ENCODE data around the gene ARSD.
"Not testable (repeated sequence)": the region's sequence is repeated elsewhere in the genome, so short reads cannot be mapped to it uniquely, and the experiment has no call there.

ARSD gene

DNA sequence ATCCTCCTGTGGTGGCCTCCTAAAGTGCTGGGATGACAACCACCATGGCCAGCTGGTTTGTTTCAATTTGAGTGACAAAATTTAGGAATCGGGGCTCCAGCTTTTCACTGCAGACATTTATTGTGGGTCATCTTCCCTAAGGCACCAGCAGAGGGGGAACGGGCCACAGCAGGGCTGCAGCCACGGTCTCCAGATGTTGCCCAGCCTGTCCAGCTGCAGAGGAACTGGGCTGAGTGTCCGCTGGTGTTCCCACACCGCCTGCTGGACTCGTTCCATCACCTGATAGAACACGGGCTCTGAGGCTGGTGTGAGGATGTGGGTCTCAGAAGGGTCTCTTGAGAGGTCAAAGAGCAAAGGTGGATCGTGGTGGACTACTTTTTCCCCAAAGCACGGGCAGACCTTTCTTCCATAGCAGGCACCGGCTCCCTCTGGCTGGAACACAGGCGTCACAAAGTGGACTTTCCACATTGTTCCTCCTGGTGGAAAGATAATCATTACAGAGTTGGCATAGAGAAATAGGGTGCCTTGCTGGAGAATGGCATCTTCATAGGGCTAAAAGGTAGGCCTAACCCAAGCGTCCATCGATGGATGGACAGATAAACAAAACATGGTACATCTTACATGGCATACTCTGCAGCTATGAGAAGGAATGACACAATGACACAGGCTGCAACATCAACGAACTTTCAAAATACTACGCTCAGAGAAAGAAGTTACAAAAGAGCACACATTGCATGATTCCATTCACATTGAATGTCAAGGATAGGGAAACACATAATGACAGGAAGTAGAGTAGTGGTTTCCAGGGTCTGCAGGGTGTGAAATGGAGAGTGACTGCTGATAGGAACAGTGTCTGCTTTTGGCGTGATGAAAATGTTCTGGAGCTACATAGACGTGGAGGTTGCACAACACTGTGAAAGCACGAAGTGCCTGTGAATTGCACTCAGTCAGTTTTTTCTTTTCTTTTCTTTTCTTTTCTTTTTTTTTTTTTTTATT lies 5.9 kb upstream of the ARSD start:
- in situ Hi-C loops (cut with MboI; ENCODE audit: low sequenced_read_pairs) = no loop called here

DNA sequence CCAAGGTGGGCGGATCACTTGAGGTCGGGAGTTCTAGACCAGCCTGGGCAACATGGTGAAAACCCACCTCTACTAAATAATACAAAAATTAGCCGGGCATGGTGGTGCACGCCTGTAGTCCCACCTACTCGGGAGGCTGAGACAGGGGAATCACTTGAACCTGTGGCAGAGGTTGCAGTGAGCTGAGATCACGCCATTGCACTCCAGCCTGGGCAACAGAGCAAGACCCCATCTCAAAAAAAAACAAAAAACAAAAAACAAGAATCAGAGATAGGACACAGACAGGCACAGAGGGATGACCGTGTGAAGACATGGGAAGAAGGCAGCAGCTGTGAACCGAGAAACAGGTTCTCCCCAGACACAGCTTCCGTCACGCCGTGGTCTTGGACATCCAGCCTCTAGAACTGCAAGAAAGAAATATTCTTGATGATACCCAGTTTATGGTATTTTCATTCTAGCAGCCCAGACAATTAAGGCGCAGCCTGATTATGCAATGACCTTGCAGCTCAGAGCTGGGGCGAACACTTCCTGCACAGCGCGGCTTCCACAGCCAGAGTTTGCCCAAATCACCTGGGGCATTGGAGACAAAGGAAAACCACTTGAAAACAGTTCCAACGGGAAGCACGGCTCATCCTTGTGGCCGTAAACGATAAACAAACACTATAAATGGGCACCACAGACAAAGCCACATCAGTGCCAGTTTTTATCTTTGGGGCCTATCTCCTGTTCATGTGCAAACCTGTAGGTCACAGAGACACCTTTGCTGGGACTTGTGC lies 4.2 kb upstream of the ARSD start:
- in situ Hi-C loops (cut with MboI; ENCODE audit: low sequenced_read_pairs) = no loop called here

DNA sequence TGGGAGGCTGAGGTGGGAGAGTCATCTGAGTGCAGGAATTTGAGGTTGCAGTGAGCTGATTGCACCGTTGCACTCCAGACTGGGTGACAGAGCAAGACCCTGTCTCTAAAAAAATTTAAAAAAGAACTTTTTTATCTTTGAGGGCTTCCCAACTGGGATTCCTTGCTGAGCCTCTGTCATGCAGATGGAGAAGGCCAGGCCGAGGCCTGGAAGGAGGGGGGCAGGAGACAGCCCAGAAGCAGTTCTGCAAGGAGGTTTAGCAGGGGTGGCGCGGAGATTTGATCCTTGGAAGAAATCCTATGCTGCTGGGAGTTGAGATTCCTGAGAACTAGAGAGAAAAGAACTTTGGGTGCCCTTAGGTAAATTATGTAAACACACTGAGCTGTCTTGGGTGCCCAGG lies 2.5 kb upstream of the ARSD start:
- in situ Hi-C loops (cut with MboI; ENCODE audit: low sequenced_read_pairs) = no loop called here

DNA sequence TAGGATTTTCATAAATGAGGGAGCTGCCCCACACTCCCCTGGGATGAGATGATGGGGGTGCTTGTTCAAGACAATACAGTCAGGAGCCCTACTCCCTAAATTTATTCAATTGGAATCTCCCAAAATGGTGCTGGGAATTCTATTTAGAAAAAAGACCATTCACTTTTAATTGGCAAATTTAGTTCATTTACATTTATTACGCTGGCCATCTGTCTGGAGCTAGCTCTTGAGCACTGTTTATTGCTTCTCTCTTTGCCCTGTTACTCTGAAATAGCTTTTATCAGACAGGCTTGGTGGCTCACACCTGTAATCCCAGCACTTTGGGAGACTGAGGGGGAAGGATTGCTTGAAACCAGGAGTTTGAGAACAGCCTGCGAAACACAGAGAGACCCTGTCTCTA lies 2.0 kb upstream of the ARSD start:
- in situ Hi-C loops (cut with MboI; ENCODE audit: low sequenced_read_pairs) = no loop called here

DNA sequence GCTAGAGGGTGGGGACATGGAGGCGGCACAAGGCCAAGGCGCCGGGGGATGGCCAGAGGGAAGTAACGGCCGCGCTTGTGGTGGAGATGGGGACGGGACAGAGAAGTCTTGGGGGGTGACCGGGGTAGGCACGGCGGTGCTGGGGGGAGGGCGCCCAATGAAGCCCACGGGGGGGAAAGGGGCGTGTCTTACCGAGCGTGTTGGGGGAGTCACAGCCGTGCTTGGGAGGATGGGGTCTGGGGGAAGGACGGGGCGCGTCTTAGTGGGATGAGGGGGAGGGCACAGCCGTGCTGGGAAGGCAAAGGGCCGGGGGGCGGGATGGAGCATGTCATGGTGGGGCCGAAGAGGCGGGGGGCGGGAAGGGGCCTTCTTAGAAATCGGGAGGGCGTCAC lies 952 bp downstream of the ARSD start:
- in situ Hi-C loops (cut with MboI; ENCODE audit: low sequenced_read_pairs) = no loop called here

DNA sequence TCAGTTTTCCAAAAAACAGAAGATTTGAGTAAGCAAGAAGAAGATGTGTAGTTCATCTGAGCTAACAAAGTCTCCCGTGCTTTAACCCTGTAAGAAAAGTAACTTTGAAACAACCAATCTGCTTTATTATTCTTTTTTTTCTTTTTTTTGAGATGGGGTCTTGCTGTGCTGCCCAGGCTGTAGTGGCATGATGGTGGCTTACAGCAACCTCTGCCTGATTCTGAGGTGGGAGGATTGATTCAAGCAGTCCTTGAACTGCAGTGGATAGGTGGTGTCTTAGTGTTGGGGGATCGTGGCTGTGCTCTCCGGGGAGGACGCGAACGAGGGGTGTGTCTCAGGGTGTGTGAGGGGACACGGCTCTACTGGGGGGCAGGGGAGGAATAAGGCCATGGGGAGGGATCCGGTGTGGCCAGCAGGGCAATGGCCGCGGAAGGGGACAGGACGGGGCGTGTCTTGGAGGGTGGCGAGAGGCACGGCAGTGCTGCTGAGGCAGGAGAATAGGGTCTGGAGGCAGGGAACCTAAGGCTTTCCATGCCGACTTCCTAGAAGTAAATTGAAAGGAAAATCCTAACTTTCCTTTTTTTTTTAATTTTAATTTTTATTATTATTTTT lies 2.4 kb downstream of the ARSD start:
- in situ Hi-C loops (cut with MboI; ENCODE audit: low sequenced_read_pairs) = no loop called here

DNA sequence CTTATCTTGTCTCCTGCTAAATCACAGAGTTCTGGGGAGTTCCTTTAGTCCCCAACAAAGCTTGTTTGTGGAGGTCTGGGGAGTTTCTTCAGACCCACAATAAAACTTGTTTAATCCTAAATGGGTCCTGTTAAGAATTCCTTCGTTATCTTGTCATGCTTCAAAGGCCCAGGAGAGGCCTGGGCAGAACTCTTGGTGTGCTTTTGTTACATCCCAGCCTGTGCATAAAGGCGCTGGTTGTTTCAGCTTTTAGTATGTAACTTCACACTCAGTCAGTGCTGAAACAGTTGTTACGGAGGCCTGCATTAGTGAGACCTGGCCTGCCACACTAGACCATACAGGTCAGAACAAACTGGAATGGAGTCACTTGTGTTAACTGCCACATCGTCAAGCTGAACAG lies 2.9 kb downstream of the ARSD start:
- in situ Hi-C loops (cut with MboI; ENCODE audit: low sequenced_read_pairs) = not testable (repeated sequence)

DNA sequence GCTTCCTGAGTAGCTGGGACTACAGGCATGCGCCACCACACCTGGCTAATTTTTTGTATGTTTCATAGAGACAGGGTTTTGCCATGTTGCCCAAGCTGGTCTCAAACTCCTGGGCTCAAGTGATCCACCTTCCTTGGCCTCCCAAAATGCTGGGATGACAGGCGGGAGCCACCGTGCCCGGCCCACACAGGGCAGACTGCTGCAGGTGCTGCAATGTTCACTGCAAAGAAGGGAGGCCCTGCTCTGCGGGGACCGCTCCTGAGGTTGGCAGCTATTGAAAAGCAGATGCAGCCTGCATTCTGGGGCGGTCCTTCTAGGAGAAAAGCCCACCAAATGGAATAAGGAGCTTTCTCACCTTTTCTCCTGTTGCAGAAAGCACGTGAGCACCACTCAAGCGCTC lies 5.0 kb downstream of the ARSD start:
- in situ Hi-C loops (cut with MboI; ENCODE audit: low sequenced_read_pairs) = no loop called here

DNA sequence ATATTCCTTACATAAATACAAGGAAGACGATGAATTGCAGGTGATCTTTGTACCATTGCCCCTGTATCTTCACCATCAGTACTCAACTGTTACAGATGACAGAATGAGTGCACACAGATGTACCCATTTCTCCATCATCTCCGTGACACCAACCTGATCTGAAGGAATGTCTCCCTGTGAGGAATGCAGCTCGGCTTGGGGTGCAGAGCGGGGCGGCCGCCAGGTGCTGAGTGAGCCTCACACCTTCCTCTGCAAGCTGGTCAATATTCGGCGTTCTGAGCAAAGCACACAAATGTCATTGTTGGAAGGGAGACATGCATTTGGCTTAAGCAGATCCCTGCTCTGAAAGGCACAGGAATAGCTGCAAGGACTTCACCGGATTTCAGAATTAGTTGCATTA lies 7.4 kb downstream of the ARSD start:
- in situ Hi-C loops (cut with MboI; ENCODE audit: low sequenced_read_pairs) = no loop called here

DNA sequence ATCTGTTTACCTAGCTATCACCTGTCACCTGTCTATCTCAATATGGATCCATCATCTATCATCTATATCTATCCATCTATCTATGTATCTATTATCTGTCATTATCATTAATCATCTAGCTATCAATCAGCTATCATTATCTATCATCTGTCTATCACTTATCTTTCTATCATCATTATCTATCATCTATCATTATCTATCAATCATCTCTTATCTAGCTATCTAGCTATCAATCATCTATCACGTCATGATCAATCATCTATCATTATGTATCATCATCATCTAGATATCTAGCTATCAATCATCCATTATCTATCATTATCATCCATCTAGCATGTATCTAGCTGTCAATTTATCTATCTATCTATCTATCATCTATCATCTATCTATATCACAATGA lies 7.9 kb downstream of the ARSD start:
- in situ Hi-C loops (cut with MboI; ENCODE audit: low sequenced_read_pairs) = no loop called here

DNA sequence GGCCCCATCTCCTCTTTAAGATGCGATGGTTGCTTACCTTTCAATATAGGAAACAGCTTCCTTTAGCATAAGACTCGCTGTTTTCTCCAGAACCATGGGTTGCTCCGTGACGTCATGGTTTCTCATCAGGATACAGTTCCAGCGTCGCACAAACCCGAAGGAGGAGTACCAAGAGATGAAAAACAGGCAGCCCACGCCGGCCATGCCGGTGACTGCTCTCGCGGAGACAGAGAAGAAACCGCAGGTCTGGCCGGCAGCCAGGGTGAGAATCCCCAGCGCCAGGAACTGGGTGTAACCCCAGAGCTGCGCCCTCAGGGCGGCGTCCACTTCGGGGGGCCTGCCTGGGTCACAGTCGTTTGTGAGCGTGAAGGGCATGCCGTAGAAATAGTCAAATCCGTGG lies 11.4 kb downstream of the ARSD start:
- in situ Hi-C loops (cut with MboI; ENCODE audit: low sequenced_read_pairs) = no loop called here

DNA sequence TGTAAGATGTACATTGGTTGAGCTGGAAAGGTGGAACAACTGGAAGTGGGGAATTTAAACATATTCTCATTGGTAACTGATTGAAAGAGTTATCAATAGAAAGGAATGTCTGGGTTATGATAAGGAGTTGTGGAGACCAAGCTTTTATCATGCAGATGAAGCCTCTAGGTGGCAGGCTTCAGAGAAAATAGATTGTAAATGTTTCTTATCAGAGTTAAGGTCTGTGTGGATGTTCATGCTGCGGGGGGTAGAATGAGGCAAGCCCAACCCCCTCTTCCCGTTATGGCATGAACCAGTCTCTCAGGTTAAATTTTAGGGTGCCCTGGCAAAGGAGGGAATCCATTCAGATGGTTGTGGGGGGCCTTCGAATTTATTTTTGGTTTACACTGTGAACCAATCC lies 16.0 kb downstream of the ARSD start:
- in situ Hi-C loops (cut with MboI; ENCODE audit: low sequenced_read_pairs) = no loop called here

DNA sequence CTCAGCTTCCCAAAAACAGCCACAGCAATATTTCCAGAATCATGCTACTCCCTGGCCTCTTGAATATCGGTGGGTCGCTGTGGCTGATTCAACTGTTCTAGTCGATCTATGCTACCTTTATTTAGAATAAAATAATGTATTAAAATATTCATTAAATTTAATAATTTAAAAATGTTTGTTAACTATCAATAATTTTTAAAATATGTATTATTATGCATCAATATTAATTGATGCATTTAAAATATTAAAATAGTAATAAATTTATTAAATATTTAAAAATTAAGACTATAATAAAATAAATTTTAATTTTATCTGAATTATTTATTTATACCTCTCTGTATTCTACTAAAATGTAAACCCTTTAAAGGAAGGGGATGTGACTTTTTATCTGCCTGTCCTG lies 19.0 kb downstream of the ARSD start:
- in situ Hi-C loops (cut with MboI; ENCODE audit: low sequenced_read_pairs) = no loop called here

DNA sequence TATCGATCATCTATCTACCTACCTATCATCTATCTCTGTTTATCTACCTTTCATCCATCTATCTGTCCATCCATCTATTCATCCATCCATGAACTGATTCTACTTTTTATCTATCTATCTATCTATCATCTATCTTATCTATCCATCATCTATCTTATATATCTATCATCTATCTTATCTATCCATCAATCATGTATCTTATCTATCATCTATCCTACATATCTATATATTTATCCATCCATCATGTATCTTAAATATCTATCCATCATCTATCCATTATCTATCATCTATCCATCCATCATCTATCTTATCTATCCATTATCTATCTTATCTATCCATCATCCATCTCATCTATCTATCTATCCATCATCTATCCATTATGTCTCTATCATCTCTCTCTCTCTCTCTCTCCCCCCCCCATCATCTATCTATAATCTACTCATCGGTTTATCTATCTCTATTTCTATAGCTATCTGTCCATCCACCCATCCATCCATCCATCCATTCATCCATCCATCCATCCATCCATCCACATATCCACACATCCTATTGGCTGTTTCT lies 20.9 kb downstream of the ARSD start:
- in situ Hi-C loops (cut with MboI; ENCODE audit: low sequenced_read_pairs) = no loop called here

DNA sequence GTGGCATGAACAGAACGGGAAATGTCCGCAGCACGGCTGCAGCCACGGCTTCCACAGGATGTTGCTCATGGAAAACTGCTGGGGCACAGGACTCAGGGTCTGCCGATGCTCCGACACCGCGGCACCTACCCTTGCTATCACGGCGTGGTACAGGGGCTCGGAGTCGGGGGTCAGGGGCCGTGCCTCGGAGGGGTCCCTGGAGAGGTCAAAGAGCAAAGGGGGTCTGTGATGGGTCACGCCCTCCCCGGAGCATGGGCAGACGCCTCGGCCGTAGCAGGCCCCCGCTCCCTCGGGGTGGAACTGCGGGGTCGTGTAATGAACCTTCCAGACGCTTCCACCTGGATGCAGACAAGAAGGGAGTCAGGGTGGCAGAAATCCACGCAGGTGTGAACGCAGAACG lies 21.8 kb downstream of the ARSD start:
- in situ Hi-C loops (cut with MboI; ENCODE audit: low sequenced_read_pairs) = no loop called here

DNA sequence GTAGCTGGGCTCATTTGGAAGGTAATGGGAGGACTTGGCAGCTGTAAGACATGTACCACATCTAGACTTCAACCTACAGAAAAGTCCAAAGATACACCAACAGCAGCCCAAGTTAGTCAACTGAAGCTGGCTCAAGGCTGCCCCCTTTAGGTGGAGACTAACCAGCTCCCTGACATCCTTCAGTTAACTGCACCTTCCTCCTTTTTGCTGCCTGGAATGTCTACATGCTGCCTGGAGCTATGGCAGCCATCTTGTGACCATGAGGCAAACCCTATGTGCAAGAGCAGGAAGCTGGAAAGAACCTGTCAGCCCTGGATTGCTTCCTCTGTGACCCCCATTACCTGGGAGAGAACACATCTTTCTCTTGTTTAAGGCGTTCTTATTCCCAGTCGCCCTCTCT lies 25.8 kb downstream of the ARSD start:
- in situ Hi-C loops (cut with MboI; ENCODE audit: low sequenced_read_pairs) = no loop called here

DNA sequence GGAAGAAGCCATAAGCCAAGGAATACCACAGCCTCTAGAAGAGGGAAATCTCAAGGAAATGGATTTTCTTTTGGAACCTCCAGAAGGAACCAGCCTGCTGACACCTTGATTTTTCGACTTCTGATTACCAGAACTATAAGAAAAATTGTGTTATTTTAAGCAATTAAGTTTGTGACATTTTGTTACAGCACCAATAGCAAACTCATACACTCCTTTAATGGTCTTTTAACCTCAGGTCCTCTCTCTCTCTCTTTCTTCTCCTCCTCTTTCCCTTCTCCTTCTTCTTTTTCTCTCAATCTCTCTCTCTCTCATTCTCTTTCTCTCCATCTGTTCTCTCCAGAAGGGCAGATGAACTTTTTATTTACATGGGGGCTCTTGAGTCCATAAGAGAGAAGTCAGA lies 26.3 kb downstream of the ARSD start:
- in situ Hi-C loops (cut with MboI; ENCODE audit: low sequenced_read_pairs) = no loop called here

DNA sequence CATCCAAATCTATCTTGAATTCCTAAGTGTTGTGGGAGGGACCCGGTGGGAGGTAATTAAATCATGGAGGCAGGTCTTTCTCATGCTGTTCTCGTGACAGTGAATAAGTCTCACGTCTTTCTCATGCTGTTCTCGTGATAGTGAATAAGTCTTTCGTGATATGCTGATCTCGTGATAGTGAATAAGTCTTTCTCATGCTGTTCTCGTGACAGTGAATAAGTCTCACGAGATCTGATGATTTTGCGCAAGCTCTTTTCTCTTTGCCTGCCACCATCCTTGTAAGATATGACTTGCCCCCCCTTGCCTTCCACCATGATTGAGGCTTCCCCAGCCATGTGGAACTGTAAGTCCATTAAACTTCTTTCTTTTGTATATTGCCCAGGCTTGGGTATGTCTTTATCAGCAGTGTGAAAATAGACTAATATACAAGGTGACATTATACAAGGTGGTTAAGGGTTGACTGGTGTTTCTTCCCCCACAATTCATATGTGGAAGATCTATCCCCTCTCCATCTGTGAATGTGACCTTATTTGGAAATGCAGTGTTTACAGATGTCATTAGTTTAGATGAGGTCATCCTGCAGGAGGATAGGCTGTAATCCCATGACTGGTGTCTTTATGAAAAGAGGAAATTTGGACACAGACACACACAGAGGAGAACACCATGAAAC lies 27.6 kb downstream of the ARSD start:
- in situ Hi-C loops (cut with MboI; ENCODE audit: low sequenced_read_pairs) = no loop called here

DNA sequence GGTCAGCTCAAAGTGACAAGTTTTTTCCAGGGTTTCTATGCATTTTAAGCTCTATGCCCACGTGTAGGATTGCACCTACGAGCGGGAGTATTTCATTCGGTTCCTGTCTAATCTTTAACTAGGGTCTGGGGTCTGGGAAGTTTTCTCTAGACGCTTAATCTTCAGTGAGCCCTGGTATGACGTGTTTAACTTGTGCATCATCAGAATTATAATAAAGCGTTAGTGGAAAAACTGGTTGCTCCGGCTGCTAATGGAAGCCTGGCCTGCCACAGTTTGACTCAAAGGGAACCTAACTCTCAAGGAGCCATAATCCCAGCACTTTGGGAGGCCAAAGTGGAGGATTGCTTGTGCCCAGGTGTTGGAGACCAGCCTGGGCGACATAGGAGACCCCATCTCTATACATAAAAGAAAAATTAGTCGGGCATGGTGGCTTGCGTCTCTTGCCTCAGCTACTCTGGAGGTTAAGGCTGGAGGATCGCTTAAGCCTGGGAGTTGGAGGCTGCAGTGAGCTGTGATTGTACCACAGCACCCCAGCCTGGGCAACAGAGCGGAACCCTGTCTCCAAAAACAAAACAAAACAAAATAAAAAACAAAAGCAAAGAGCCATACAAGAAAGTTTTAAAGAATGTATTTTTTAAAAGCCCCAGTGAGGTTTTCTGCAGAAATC lies 30.2 kb downstream of the ARSD start:
- in situ Hi-C loops (cut with MboI; ENCODE audit: low sequenced_read_pairs) = no loop called here
